Measurements from ENCODE around the gene EXOC3. TPM values are rescaled to one million over a fixed set of nuclear protein-coding genes. Genes with fewer than 3 reads are reported as not detected.

EXOC3 gene
- total RNA-seq, 1 donor from 2014 or later = 47.3 TPM

Other genes with a start within 250 kb of the EXOC3 start
- gene CCDC127, start 225.0 kb upstream of the EXOC3 start, total RNA-seq = 9.4 TPM
- gene SDHA, start 224.9 kb upstream of the EXOC3 start, total RNA-seq = 811 TPM
- 34.4 TPM for gene PDCD6, start 171.5 kb upstream of the EXOC3 start, total RNA-seq
- 2.1 TPM for gene AHRR, start 121.5 kb upstream of the EXOC3 start, total RNA-seq
- gene SLC9A3, start 81.3 kb downstream of the EXOC3 start, total RNA-seq = 1.1 TPM
- 2.0 TPM for gene CEP72, start 169.2 kb downstream of the EXOC3 start, total RNA-seq

Data from Right ventricle myocardium inferior (tissue), 1 donor.